Skin of body (tissue), 2 donors: ENCODE measurements around the gene TRIM23. TPM values are rescaled to one million over a fixed set of nuclear protein-coding genes. Genes with fewer than 3 reads are reported as not detected.
"Not testable (repeated sequence)": the region's sequence is repeated elsewhere in the genome, so short reads cannot be mapped to it uniquely, and the experiment has no call there.

ENCODE experiments used
- DNase-seq: peaks from one replicate; lab custom pipeline; 2025; lab: John Stamatoyannopoulos, UW
- total RNA-seq: library from RNA; depleted of rRNA; stranded (reverse); fragments of >200 nt; gene quantifications from one replicate; pipeline ENCODE4 v1.2.3, GENCODE V29; 2014

Gene TRIM23
- 35.0 TPM for total RNA-seq

DNA sequence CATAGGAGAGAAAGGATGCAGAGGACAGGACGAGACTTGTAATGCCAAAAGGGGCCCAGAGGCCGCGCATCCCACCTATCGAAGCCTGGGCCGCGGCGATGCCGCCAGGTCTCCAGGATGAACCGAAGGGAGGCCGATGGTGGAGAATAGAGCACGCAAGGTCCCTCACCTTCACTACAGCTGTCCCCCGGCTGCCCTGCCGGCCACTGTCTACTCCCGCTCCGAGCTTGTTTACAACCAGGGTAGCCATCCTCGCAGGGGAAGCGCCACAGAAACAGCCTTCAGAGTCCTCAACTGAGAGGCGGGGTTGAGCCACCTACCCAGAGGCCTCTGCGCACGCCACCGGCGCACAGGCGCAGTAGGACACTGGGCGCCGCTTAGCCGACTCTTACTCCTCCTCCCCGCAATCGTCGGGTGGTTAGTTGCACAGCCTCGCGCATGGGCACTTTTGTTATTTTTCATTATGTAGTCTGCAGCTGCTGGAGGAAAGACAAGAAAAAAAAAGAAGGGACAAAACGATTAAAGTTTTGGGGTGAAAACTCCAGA lies at the start of gene TRIM23:
TSS of gene TRIM23 (minus strand) at position 309 of the 546 bp plus-strand sequence. CDS start at position 250, 59 bp downstream.
- peak; percentile 93 for DNase-seq

DNA sequence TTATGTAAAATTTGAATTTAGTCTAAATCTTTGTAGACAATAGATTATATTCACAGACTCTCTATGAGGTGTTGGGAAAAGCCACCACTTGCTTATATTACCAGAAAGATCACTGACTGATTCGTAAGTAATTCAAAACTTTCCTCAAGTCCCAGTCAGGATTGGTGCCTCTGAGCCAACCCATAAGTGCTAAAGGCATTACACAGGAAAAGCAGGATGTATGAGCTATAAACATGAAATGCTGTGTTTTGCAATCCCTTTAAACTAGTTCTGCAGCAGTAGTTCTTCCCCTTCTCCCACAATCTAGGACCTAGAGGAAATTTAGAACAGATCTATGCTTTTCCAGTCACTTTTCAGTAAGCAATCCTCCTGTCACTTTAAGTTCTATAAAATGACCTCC lies 48.7 kb upstream of the TRIM23 start:
- no peak for DNase-seq

GRCh38 chr5:65668696-65669095 lies 44.6 kb upstream of the TRIM23 start:
- no peak for DNase-seq

DNA sequence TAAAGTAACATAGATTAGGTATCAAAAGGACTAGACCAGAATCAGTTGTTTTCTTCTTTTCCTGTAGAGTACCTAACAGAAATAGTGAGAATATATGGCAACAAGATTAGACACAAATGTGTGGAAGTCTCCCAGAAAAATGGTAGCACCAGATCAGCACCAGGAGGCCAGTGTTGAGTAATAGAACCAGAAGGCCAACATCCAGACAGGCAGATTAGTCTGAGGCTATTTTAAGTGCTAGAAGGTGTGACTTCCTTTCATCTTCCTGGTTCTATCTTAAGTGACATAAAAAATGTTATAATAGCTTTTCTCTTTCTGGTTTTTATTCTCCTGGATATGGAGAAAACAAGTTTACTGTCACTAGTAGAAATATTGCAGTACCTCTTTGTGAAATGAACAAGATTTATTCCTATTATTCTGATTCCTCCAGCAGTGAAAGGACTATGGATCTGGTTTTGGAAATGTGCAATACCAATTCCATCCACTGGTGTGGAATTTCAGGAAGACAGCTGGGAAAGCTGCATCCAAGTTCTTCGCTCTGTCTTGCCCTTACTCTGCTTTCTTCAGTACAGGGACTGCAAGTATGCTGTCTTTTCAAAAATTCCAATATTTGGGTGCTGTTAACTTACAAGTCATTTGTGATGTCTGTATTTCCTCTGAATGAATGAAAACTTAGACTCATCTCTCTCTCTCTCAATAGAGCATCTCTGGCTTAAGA lies 39.8 kb upstream of the TRIM23 start:
- no peak for DNase-seq

DNA sequence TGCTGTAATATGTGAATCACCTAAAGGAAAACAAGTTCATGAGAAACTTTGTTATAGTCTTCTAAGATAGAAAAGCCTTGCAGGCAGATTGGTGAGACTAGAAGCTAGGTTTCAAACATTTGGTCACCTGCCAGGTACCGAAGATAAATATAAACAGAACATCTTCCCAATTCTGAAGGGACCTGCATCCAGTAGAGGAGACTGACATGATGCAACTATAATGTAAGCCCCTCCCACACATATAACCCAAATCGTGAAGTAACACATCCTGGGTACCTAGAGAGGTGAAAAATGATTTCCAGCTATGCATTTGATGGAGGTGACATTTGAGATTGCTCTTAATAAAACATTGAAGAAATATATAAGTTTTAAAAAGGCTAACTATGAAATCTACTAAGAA lies 30.6 kb upstream of the TRIM23 start:
- DNase-seq: no peak

- DNase-seq: no peak
These were observed 27.0 kb upstream of the TRIM23 start for GRCh38 chr5:65651144-65651543.

GRCh38 chr5:65647941-65648340 lies 23.8 kb upstream of the TRIM23 start:
- DNase-seq: no peak

DNA sequence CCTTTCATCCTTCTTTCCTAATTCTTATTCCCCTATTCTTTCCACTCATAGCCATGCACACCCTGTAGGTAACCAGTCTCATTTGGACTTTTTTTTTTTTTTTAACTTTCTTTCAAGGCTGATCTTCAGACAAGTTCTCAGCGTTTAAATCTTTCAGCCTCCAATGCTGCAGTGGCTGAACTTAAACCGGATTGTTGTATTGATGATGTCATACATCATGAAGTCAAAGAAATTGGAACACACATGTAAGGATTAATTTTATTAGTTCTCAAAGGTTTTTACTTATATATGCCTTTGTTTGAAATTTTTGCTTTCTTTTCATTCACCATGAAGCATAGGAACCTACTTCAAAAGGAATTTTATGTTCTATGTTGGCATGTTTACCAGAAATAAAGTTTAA lies 22.8 kb upstream of the TRIM23 start:
- no peak for DNase-seq

- no peak for DNase-seq
These were observed 16.1 kb upstream of the TRIM23 start for GRCh38 chr5:65640240-65640639.

DNA sequence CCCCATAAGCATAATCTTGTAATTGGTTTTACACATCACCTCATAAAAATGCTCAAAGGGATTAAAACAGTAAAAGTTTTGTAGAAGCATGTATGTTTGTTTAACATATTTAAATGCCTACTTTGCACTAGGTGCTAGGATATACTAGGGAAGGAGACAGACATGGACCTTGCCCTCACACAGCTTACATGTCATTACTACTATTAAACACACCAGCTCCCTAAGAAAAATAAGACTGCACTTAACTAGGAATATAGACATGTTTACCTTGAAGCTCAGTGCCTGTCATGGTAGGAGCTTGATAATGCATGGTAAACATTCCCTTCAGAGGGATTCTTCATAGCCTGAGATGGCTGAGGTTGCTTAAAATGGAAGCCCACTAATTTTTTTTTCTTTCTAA lies 6.8 kb upstream of the TRIM23 start:
- no peak for DNase-seq

DNA sequence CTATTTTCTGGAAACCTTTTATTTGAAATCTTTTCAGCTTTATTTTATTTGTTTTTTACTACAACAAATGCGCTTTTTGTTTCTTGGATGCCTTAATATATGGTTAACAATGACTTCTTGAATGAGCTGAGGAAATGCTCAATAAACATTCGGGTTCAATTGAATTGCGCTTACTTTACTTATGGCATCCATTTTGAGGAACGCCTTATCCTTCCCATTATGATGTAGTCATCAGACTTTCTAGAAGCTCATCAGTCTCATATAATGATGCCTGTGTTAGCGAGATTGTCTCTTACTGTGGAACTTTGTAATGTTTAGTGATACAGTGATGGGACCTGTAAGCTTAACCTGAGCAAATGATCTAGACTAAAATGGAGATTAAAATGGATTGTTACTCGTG lies 1.6 kb upstream of the TRIM23 start:
- DNase-seq: no peak

DNA sequence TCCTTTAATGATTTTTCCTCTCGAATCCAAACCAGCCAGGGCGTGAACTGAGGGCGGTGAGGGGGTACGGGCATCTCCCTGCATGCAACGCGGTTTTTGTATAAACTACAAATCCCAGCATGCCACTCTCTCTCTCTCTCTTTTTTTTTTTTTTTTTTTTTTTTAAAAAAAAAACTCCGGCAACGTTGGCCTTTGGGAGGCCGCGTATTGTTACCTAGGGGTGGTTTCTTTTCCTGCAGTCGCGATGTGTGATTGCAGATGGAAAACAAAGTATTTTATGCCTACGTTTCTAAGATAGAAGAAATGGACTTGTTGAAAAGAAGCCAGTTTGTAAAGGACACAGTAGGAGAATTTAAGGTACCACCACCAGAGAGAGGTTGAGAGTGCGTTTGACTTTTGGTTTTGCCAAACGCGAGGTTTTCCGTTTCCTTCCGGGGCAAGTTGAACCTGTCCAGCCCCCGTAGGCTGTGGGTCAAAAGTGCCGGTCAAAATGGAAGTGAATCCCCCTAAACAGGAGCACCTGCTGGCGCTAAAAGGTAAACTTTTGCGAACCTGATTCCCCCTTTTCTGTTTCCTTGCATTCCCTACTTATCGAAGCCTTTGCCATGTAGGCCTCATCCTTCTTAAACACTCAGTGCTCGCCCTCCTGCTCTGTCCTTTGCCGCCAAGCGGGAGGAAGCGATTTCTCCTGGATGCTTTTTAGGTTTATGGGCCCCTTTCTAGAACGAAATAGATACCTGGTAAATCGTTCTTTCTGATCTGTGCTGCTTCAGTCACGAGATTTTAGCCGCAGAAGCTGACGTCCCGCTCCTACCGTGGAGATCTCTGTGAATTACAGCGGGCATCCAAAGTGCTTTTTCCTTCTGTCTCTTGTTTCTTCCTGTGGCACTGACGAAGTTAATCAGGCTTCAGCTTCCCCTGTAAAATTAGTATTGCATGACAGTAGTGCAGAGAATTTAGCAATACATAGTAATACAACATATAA lies 730 bp upstream of the TRIM23 start, which contains the start of the genes SHLD3 and TRAPPC13:
TSS of gene SHLD3 (plus strand) at position 457 of the 985 bp plus-strand sequence. CDS start 4,561 bp downstream, outside the sequence.
TSS of gene TRAPPC13 (plus strand) at position 457 of the 985 bp plus-strand sequence. CDS start at position 491, 34 bp downstream.
- DNase-seq: peak; percentile 93

GRCh38 chr5:65623482-65623881 lies 651 bp downstream of the TRIM23 start:
- no peak for DNase-seq

DNA sequence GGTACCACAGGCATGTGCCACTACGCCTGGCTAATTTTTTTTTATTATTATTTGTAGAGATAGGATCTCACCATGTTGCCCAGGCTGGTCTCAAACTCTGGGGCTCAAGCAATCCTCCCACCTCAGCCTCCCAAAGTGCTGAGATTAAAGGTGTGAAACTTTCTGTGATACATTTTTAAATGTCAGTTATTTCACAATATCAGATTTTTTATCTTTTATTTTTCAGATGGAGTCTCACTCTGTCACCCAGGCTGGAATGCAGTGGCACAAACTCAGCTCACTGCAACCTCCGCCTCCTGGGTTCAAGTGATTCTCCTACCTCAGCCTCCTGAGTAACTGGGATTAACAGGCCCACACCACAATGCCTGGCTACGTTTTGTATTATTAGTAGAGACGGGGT lies 2.2 kb downstream of the TRIM23 start:
- not testable (repeated sequence) for DNase-seq

DNA sequence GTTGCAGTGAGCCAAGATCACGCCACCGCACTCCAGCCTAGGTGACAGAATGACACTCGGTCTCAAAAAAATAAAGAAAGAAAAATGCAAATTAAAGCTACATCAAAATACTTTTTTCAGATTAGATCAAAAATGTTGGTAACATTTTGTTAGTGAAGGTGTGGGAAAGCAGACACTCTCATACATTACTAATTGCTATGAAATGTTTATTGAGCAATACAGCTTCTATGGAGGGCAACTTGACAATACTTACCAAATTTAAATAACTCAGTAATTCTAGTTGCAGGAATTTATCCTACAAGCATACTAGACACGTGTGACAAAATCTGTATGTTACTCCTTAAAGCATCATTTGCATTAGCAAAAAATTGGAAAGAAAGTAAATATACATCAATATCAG lies 4.1 kb downstream of the TRIM23 start:
- no peak for DNase-seq

GRCh38 chr5:65612298-65612907 lies 11.7 kb downstream of the TRIM23 start:
- DNase-seq: no peak

- DNase-seq: no peak
These were observed 12.6 kb downstream of the TRIM23 start for GRCh38 chr5:65611524-65611923.

DNA sequence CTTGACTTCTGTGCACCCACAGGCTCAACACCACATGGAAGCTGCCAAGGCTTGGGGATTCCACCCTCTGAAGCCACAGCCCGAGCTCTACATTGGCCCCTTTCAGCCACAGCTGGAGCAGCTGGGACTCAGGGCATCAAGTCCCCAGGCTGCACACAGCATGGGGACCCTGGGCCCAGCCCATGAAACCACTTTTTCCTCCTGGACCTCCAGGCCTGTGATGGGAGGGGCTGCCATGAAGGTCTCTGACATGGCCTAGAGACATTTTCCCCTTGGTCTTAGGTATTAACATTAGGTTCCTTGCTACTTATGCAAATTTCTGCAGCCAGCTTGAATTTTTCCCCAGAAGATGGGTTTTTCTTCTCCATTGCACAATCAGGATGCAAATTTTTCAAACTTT lies 22.4 kb downstream of the TRIM23 start:
- DNase-seq: not testable (repeated sequence)

- DNase-seq: no peak
These were observed 35.4 kb downstream of the TRIM23 start for GRCh38 chr5:65588694-65589093.

DNA sequence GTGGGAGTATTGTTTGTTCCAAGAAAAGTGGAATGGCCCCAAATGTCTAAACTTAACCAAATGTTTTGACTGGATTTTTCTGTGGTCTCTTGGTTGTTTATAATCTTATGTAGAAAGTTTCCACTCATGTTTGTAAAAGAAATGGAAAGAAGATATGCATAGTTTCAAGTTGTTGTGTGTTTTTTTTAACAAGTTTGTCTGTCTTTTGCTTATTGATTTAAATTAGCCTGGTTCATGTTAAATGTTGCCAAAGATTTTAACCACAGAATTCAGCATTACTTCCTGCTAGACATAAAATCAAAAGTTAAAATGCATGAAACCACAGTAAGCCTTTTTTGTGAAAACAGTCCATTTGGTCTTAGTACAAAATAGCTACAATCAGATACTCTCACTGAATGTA lies 47.0 kb downstream of the TRIM23 start:
- DNase-seq: no peak

DNA sequence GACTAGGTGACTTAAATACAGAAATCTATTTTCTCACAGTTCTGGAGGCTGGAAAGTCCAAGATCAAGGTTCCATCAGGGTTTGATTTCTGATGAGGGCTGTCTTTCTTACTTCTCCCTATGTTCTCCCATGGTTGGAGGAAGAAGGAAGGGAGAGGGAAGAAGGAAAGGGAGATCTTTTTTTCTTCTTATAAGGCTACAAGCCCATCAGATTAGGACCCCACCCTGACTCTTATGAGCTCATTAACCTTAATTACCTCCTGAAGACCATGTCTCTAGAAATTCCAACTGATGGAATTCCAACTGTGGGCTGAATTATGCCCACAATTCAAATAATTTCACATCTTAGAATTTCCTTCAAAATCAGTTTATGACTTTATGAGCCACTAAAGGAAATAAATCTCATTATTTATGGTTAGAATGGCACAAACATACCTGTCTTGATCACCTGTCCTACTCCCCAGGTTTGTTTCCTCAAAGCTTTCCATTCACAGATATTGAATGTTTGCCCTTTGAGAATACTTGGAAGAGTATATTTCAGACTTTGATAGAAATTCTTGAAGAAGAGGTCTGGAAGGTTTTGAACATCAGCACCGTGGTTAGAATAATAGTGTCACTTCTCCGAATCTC lies 53.4 kb downstream of the TRIM23 start:
- no peak for DNase-seq
